Body of pancreas (tissue), 4 donors: ENCODE measurements around the gene ZFHX3. TPM values are rescaled to one million over a fixed set of nuclear protein-coding genes. Genes with fewer than 3 reads are reported as not detected.
A peak's percentile ranks its signal among the peaks of the same experiment; 100 is the strongest.

Source experiments
- ATAC-seq: fragments of 150-250 bp; one replicate; pipeline ENCODE4 v1.9.1; 2016
- DNase-seq, 4 donors: peaks; one replicate each; pipeline ENCODE4 v3.0.0-alpha.2; 2019
- H3K27ac ChIP-seq, 4 donors: fragments of 200-600 bp; sonication (generic); 1 replicate in 3 of 4; 2 replicates in 1 of 4; pipeline versions ENCODE4 v1.5.1 to v1.6.1; 2016 to 2019; ENCODE audit warnings: mild to moderate bottlenecking in 1 of 4, mixed read lengths in 1 of 4, moderate library complexity in 1 of 4
- H3K27me3 ChIP-seq, 2 donors: fragments of 200-600 bp; sonication (generic); one replicate each; pipeline ENCODE4 v1.6.0; 2016; ENCODE audit warnings: mild to moderate bottlenecking in 1 of 2
- H3K36me3 ChIP-seq, 2 donors: fragments of 200-600 bp; sonication (generic); replicated peaks in 1 of 2; 2 replicates each; pipeline ENCODE4 v1.5.1; 2016; ENCODE audit warnings: low read depth in 2 of 2; ENCODE audit not compliant: insufficient read depth in 1 of 2
- H3K4me1 ChIP-seq: fragments of 200-600 bp; sonication (generic); one replicate; pipeline ENCODE4 v1.6.0; 2016
- H3K4me3 ChIP-seq, 2 donors: fragments of 200-600 bp; sonication (generic); 1 replicate in 1 of 2; 2 replicates in 1 of 2; pipeline ENCODE4 v1.5.1; 2016 to 2019
- H3K9me3 ChIP-seq, 3 donors: fragments of 200-600 bp; sonication (generic); 1 replicate in 2 of 3; 2 replicates in 1 of 3; pipeline ENCODE4 v1.5.1; 2016
- POLR2A ChIP-seq, 3 donors: fragments of 450-650 bp; IDR thresholded peaks; one replicate each; pipeline ENCODE4 v1.6.1; 2016; ENCODE audit warnings: antibody characterized with exemption in 3 of 3, mild to moderate bottlenecking in 2 of 3
- WGBS, 2 donors: methylation state at CpG; one replicate each; pipeline ENCODE4 v1.1.5; 2017; 5-methylcytosine and 5-hydroxymethylcytosine counted together
- intact Hi-C: fragments of 100-400 bp; cut with DNase I; formaldehyde crosslinking; loops from one replicate; pipeline ENCODE4 v1.15.1; 2023
- total RNA-seq, 2 donors: library from RNA; depleted of rRNA; stranded (reverse); fragments of >200 nt; gene quantifications; one replicate each; pipeline ENCODE4 v1.1.0, GENCODE V29; 2016
- TF ChIP-seq, protein P1 (sequence below), 7 experiments: fragments of 450-650 bp in 4 of 7; fragments of 200-600 bp in 3 of 7; sonication (generic) in 3 of 7; IDR thresholded peaks; one replicate each; pipeline ENCODE4 v1.5.1; 2016 to 2019; ENCODE audit warnings: antibody characterized with exemption in 7 of 7

Gene ZFHX3
- total RNA-seq, 2 donors from 2014 or later: 22.4 to 24.6 TPM

DNA sequence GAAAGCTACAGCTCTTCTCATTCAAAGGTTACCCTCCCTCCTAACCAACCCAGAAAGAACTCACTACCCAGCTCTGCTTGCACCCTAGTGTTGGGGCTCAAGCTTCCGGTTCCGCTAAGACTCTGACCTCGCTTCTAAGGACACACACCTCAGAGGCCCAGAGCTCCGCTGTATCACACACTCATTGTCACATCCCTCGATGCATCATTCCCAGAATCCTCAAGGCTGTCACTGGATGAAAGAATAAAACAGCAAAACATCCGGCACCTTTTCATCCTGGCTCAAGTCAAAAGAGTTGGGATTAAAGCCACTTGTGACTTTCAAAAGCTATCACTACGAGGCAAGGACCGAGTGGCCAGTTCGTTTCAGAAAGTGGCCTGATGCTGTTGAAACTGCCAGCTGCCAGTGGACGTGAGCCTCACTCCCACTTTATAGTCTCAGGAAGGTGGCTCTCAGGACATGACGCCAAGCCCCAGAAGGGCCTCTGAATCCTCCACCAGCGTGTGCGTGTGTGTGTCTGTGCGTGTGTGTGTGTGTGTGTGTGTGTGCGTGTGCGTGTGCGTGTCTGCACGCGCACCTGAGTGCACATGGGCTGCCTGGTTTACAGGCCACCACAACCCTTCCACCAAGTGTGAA is 29.0 kb downstream of the ZFHX3 start:
- no peaks in the 10 kb centered on the region for H3K27me3 ChIP-seq
- no peak for ATAC-seq
- peaks cover 91% of the 10 kb centered on the region for H3K4me1 ChIP-seq
- intact Hi-C loops: no loop called here
- H3K36me3 ChIP-seq: no peaks in the 10 kb centered on the region
- DNase-seq: peak in 2 of 4 donors; percentile 8 to 10
- no peaks in the 10 kb centered on the region for H3K9me3 ChIP-seq
- TF ChIP-seq POLR2A (IDR thresholded peaks at IDR 0.05): no peak
- TF ChIP-seq, protein P1, sequence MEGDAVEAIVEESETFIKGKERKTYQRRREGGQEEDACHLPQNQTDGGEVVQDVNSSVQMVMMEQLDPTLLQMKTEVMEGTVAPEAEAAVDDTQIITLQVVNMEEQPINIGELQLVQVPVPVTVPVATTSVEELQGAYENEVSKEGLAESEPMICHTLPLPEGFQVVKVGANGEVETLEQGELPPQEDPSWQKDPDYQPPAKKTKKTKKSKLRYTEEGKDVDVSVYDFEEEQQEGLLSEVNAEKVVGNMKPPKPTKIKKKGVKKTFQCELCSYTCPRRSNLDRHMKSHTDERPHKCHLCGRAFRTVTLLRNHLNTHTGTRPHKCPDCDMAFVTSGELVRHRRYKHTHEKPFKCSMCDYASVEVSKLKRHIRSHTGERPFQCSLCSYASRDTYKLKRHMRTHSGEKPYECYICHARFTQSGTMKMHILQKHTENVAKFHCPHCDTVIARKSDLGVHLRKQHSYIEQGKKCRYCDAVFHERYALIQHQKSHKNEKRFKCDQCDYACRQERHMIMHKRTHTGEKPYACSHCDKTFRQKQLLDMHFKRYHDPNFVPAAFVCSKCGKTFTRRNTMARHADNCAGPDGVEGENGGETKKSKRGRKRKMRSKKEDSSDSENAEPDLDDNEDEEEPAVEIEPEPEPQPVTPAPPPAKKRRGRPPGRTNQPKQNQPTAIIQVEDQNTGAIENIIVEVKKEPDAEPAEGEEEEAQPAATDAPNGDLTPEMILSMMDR (IDR thresholded peaks at IDR 0.05): no peak
- peak overlapping the region; percentile 71 to 88 (median 73) for H3K27ac ChIP-seq
- 79 to 83% methylated on average over 19 of the region's 19 CpGs for WGBS, 2 donors
- no peak overlapping the region for H3K4me3 ChIP-seq

DNA sequence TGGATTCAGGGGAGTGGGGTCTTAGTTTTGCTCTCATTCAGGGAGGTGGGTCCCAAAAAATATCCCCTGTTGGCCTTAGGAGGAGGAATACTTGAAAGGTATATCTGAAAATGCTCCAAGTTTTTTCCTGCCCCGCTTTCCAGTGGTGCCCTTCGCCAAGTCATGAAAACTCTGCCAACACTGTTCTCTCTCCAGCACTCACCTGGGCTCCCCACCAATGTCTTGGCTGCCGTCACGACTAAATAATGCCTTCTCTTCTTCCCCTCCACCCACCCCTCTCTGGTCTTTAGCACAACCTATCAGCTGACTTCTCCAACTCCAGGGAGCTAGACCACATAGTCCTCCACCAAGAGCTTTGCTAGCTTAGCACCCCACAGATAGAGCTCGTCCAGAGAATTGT is 30.6 kb downstream of the ZFHX3 start:
- WGBS, 2 donors: 44 to 70% methylated on average over 5 of the region's 5 CpGs
- no peak for TF ChIP-seq POLR2A (IDR thresholded peaks at IDR 0.05)
- TF ChIP-seq, protein P1 (IDR thresholded peaks at IDR 0.05): no peak
- Histone ChIP-seq H3K27ac (peak overlapping the region in 3 of 4 donors; percentile 78 to 90 (median 88)), H3K4me1 (peaks cover 76% of the 10 kb centered on the region), H3K36me3 (no peaks in the 10 kb centered on the region), H3K4me3 (no peak overlapping the region), H3K9me3 (no peaks in the 10 kb centered on the region), H3K27me3 (no peaks in the 10 kb centered on the region)
- DNase-seq: peak in 2 of 4 donors; percentile 41 to 49
- intact Hi-C loops: no loop called here
- ATAC-seq: no peak

DNA sequence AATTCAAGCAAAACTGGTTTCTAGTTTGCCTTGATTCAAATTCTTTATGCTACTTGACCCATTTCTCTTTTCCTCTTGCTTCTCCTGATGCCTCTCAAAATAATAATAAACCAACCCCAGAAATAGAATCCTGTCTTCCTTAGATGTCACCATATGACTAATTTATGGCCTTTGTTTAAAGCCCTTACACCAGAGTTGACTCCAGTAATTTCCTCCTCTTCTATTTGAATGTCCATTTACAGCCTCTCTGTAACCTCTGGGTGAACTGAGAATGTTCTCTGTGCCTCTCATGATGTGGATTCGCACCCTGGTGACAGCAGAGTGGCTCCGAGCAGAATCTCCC is 31.5 kb downstream of the ZFHX3 start:
- no peak overlapping the region for H3K4me3 ChIP-seq
- 36 to 64% methylated on average over 2 of the region's 2 CpGs for WGBS, 2 donors
- no peaks in the 10 kb centered on the region for H3K9me3 ChIP-seq
- DNase-seq (peak in 1 of 4 donors; percentile 3), ATAC-seq (no peak)
- TF ChIP-seq POLR2A (IDR thresholded peaks at IDR 0.05): no peak
- TF ChIP-seq, protein P1 (IDR thresholded peaks at IDR 0.05): no peak
- H3K36me3 ChIP-seq: no peaks in the 10 kb centered on the region
- H3K27me3 ChIP-seq: no peaks in the 10 kb centered on the region
- intact Hi-C loops: no loop called here
- H3K4me1 ChIP-seq: peaks cover 68% of the 10 kb centered on the region
- H3K27ac ChIP-seq: peak overlapping the region; percentile 78 to 90 (median 87)

DNA sequence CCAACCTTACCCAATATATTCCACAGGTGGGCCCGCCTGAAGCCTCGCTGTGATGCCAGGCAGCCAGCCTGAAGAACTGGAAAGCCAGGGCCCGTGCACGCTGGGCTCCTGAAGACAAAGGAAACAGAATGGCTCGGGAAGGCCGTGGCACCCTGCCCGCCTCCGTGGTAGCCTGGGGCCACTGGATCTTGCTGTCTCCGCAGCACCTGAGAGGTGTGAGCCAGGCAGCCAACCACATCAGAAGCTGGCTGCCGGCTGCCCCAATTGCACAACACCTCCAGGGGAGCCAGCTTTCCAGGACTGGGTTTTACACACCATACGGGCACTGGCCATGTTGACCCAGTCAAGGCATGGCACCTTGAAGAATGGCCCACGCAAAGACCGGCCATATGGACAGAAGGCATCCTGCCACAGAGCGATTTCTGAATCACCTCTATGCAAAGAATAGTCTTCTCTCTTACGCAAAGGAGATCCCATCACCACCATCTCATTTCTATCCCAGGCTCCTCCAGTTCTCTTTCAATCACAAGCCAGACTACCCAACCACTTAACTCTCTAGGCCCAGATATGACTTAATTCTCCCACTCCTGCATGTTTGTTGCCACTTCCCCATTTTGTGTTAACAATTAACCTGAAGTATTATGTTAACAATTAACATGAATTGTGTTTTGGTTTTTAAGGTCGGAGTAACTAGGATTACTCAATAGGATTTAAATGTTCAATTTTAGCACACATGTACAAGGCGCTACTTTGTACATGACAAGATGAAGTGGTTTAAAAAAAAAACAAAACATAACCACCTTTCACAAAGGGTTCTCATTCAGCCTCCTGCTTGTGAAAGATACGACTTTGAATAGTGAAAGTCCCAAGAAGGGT is 32.1 kb downstream of the ZFHX3 start:
- peak in 1 of 3 donors; percentile 17 for TF ChIP-seq POLR2A (IDR thresholded peaks at IDR 0.05)
- TF ChIP-seq, protein P1 (IDR thresholded peaks at IDR 0.05): no peak
- peak overlapping the region; percentile 78 to 90 (median 87) for H3K27ac ChIP-seq
- intact Hi-C loops: no loop called here
- peak; percentile 65 for ATAC-seq
- H3K36me3 ChIP-seq: no peaks in the 10 kb centered on the region
- H3K4me3 ChIP-seq: no peak overlapping the region
- peak; percentile 85 to 94 (median 88) for DNase-seq
- no peaks in the 10 kb centered on the region for H3K27me3 ChIP-seq
- peaks cover 62% of the 10 kb centered on the region for H3K4me1 ChIP-seq
- WGBS, 2 donors: 43 to 48% methylated on average over 10 to 17 of the region's 18 CpGs
- H3K9me3 ChIP-seq: no peaks in the 10 kb centered on the region
